ENCODE measurements around the gene SLC24A3.

SLC24A3 gene

DNA sequence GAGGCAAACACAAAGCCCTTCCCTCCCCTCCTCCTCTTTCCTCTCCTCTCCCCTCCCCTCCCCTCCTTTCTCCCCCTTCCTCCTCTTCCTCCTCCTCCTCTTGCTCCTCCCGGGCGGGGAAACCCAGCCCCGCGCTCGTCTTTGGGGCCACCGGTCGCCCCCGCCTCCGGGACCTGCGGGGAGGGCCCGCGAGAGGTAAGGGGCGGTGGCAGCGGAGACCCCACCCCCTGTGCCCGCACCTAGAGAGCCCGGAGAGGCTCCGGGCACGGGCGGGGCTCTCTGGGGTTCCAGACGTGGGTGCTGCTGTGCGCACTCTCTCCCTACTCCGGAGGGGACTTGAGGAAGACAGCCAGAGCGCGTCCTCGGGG is 545.7 kb downstream of the SLC24A3 start, which contains the start of gene RIN2:
TSS of gene RIN2 (plus strand) at position 126 of the 368 bp plus-strand sequence. CDS start 131,344 bp downstream, outside the sequence.
- DNase-seq: no peak

DNA sequence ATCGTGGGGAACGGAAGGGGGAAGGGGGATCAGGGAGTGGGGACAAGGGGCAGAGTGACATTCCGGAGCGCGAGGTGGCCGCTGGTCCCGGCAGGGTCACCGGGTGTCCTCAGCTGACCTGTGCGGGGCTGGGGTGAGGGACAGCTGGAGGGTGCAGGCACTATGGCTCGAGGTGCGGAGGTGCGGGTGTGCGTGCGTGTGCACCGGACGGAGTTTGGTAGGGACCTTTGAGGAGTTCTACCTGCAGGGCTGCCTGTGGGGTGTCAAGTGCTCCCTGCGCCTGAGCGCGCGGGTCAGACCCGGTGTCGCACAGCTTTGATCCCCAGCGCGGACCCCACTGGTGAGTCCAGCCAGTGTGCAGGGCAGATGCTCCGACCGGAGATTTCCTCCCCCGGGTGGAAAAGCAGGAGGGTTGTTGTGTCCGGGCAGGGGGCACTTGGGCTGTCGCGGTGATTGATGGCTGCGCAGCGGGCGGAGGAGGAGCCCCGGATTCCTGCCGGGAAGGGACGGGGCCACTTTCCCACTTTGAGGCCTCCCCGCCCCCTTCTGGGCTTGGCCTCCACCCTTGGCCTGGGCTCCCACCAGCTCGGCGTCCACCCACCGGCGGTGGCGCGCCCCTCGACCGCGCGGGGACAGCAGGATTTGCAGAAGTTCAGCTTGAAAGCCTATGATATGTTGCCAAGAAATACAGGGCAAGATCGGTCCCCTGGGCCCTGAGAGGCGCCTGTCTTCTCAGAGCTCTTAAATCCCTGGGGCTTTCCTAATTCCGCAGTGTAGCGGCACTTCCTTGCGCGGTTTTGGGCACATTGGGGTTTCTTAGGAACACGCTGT is 546.3 kb downstream of the SLC24A3 start:
- DNase-seq: no peak

DNA sequence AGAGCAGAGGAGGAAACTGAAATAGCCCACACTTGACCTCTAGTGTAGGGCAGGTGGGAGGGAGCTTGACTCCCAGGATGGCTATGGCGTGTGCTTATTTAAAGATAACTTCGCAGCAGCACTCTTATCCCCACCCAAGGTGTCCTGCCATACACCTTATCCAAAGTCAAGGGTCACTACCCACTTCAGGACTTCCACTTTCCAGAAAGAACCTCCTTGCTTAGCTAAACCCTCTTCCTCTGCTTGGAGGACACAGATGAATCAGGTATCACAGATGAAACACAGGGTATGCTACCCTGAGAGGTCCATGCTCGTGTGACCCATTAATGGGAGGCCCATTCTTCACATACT is 547.9 kb downstream of the SLC24A3 start:
- no peak for DNase-seq

DNA sequence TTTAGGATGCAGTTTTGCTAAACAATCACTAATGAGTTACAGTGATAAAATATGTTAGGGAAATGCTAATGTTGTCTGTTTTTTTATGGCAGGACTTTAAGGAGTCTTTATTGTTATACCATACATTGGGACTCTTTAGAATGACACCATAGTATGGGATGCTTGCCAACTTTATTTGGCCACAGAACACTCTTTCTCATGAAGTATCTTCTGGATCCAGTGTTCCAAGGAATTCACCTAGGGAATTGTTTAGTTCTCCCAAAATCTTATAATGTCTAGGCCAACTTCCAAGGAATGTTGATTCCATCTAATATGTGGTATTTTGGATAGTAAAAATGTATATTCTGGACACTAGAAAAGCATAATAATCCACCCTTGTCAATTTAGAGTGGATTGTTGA is 548.9 kb downstream of the SLC24A3 start:
- DNase-seq: no peak

DNA sequence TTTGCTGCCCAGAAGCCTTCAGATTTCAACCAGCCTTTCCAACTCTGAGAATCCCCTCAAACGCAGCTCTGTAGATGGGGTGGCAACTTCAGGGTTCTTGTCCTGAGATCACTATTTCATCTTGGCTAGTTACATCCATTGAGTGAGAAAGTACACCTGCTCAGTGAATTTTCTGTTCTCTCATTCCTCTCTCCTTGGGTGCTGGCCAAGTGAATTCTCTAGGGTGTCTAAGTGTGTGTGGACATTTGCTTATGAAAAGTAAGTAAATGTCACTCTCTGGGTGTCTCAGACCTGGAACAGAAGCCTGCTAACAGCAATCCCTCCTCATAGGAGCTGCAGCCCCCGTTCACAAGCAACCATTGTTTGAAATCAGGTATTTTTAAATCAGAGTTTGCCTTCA is 549.4 kb downstream of the SLC24A3 start:
- peak; percentile 23 for DNase-seq

DNA sequence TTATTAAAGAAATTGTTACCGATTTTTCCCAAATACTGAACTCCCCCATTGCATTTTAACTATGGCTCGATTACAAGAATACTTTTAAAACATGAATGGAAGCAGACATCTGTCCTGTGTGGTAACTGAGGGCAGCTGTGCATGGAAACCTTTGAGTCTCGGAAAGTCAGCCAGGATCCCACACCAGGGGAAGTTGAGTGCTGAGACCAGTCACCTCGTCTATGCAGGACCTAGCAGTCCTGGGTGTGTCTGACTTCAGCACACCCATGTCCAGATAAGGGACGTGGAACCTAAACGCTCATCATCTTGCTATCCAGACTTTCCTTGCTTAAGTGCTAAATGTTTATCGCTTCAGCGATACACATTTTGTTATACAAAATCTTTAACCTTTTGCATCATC is 551.8 kb downstream of the SLC24A3 start:
- no peak for DNase-seq

DNA sequence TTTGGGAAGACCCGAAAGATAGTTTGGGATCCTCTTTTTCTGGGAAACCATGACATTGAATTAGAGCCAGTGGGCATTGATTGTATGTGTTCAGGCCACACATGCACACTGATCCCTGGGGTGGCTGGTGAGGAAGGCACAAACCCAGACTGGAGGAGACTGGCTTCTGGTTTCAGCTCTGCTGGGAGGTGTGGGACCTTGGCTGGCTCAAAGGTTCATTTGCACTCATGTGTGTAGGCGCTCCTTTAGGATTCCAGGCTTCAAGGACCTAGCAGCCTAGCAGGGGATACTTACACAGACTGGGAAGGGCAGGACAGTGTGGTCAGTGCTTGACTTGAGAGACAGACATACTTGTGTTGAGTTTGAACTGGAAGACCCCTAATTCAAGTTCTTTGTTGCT is 552.8 kb downstream of the SLC24A3 start:
- no peak for DNase-seq

DNA sequence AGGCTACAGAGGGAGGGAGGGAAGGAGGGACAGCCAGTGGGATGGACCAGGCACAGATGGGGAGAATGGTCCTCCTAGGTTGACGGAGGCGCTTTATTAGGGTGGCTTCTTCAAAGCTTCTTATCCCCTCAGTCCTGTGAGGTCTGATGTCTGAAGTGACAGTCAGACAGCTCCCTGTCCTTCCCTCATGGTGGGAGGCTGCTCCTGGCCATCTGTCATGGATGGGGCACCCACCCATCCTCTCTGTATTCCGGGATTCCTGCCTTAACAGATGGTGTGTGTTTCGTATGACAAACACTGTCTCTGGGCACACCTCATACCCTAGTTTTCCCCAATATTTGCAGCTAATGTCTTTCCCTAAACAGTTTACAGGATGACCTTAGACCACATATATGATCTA is 553.5 kb downstream of the SLC24A3 start:
- no peak for DNase-seq

DNA sequence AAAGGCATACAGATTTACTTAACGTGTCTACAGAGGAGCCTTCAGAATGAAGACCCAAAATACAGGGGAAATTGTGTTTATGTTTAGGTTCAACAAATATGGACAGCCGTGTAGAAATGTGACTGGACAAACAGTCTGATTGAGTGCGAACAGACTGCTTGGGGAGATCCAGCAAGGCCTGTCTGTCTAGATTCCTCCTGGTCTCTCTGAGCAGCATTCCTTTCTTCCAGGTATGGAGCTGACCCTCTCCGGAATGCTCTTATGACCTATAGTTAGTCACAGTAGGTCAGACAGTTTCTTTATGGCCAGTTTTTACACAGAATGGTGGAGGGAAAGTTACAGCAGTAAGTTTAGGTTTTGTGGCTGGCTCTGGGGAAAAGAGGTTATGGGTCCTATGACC is 554.6 kb downstream of the SLC24A3 start:
- no peak for DNase-seq

DNA sequence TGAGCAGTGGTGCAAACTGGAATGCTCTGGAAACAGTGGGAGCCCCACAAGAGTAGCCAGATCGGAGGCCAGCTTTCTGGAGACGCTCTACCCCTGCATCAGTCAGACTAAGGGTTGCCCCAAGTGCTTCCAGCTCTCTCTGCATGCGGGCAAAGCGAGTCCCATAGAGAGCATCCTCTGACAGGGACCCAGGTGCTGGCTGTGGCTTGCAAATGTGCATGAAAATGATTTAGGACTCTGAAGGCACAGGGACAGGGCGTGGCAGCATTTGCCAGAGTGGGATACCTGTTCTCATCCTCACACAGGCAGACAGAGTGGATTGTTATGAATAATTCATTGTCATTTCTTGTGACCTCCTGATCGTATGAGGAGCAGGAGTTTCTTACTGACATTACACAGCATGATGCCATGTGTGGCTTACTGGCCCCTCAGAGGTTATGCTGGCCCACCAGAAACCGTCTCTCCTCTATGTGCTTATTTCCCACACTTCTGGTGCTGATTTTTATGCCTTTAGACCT is 555.9 kb downstream of the SLC24A3 start:
- no peak for DNase-seq

DNA sequence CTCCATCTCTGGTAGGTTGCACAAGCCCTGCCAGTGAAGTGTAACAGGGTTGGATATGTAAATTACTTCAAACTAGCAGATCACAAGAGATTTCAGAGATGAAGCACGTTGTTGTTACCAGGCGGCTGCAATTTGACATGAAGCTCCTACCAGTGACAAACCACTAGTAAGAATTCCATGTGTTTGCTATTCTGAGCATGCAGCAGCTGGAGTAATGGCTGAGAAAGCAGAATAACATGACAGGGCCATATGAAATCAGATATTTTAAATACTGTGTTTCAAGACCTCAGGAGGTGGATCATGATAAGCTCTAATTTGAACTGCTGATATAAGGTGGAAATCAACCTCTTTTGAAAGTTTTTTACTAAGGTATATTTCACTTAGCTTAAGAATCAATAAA is 557.1 kb downstream of the SLC24A3 start:
- no peak for DNase-seq

DNA sequence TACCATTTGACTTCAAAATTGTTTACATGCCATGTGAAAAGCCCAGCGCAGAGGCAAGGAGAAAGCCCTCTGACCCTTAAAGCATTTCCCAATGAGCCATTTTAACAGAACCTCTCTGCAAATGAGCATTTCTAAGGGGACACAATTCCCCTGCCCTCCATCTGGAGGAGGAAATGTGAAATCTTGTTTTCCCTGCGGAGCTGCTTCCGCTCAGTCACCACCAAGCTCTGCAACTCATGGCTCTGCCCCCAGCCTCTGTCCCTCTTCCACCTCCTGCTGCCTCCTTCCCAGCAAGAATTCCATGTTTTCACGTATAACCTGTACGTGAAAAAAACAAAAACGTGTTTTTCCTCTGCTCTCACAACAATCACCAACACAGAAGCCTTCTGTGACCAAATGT is 557.9 kb downstream of the SLC24A3 start:
- DNase-seq: no peak

DNA sequence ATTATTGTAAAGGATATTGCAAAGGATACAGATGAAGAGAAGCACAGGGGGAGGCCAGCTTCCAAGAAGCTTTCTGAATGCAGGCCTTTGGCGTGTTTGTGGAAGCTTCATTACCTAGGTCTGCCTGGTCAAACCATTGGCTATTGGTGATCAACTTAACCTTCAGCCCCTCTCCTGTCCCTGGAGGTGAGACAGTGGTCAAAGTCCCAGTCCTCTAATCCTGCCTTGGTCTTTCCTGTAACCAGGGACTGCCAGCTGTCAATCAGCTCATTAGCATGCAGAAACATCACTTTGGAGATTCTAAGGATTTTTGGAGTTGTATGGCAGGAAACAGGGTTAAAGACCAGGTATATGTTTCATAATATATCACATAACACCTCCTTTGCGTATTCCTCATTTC is 558.6 kb downstream of the SLC24A3 start:
- no peak for DNase-seq
